ENCODE data around the gene POU5F1. TPM values are rescaled to one million over a fixed set of nuclear protein-coding genes. Genes with fewer than 3 reads are reported as not detected.
"Not testable (repeated sequence)": the region's sequence is repeated elsewhere in the genome, so short reads cannot be mapped to it uniquely, and the experiment has no call there.

The POU5F1 gene
- polyA plus RNA-seq, 1 donor (not counting 4 experiments of a cell fraction or from before 2014, with no cell fraction given): 1.6 TPM

DNA sequence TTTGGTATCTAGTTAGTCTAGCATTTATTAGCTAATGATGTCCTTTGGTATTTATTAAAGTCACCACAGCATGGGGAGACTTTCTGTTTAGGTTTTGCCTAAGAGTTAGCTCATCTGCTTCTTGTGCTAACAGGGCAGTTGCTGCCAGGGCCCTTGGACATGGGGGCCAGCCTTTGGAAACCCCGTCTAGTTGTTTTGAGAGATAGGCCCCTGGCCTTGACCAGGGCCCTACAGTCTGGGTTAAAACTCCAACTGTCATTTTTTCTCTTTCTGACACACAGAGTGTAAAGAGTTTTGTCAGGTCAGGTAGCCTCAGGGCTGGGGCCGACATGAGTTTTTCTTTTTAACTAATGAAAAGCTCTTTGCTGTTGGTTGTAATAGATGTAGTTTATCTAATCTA, 12.8 kb upstream of the POU5F1 start:
- FAIRE-seq; H3K9me1 ChIP-seq (ENCODE audit: control insufficient read depth, extremely low read depth, insufficient read depth, low read length); H3K27me3 ChIP-seq (ENCODE audit: control insufficient read depth, extremely low read depth, insufficient read depth, low read length); H3K36me3 ChIP-seq (ENCODE audit: control insufficient read depth in 2 of 2, extremely low read depth in 1 of 2, insufficient read depth in 2 of 2, low read length in 2 of 2); H3K9ac ChIP-seq (ENCODE audit: control insufficient read depth, extremely low read depth, insufficient read depth, low read length); H3K4me3 ChIP-seq (ENCODE audit: control insufficient read depth in 2 of 3, extremely low read depth in 1 of 3, insufficient read depth in 2 of 3, low read depth in 1 of 3, low read length in 3 of 3); H2AFZ ChIP-seq (ENCODE audit: control insufficient read depth, low read length); H3K79me2 ChIP-seq (ENCODE audit: control insufficient read depth, insufficient read depth, low read length); DNase-seq (ENCODE audit: low read depth, low spot score); H3K4me2 ChIP-seq (ENCODE audit: control insufficient read depth, extremely low read depth, insufficient read depth, low read depth, low read length); H3K9me3 ChIP-seq (ENCODE audit: control insufficient read depth, low read depth, low read length); H3K27ac ChIP-seq (ENCODE audit: control insufficient read depth, insufficient read depth, low read length); dilution Hi-C loops (cut with MboI; ENCODE audit: extremely low pct_ligation_motif_present, low sequenced_read_pairs); H4K20me1 ChIP-seq (ENCODE audit: control insufficient read depth, extremely low read depth, insufficient read depth, low read length): not testable (repeated sequence)
- peaks cover 17% of the 10 kb centered on the region for H3K4me1 ChIP-seq (ENCODE audit: control insufficient read depth, extremely low read depth, insufficient read depth, low read length)

GRCh38 chr6:31180500-31180899, 10.0 kb upstream of the POU5F1 start:
- Histone ChIP-seq H4K20me1 (ENCODE audit: control insufficient read depth, extremely low read depth, insufficient read depth, low read length) (no peaks in the 10 kb centered on the region), H3K9me3 (ENCODE audit: control insufficient read depth, low read depth, low read length) (no peaks in the 10 kb centered on the region), H2AFZ (ENCODE audit: control insufficient read depth, low read length) (no peak overlapping the region), H3K79me2 (ENCODE audit: control insufficient read depth, insufficient read depth, low read length) (peaks cover 6% of the 10 kb centered on the region), H3K27me3 (ENCODE audit: control insufficient read depth, extremely low read depth, insufficient read depth, low read length) (no peaks in the 10 kb centered on the region), H3K36me3 (ENCODE audit: control insufficient read depth in 2 of 2, extremely low read depth in 1 of 2, insufficient read depth in 2 of 2, low read length in 2 of 2) (no peaks in the 10 kb centered on the region), H3K4me3 (ENCODE audit: control insufficient read depth in 2 of 3, extremely low read depth in 1 of 3, insufficient read depth in 2 of 3, low read depth in 1 of 3, low read length in 3 of 3) (no peak overlapping the region), H3K4me2 (ENCODE audit: control insufficient read depth, extremely low read depth, insufficient read depth, low read depth, low read length) (no peak overlapping the region), H3K9ac (ENCODE audit: control insufficient read depth, extremely low read depth, insufficient read depth, low read length) (no peak overlapping the region), H3K9me1 (ENCODE audit: control insufficient read depth, extremely low read depth, insufficient read depth, low read length) (no peaks in the 10 kb centered on the region), H3K4me1 (ENCODE audit: control insufficient read depth, extremely low read depth, insufficient read depth, low read length) (peaks cover 17% of the 10 kb centered on the region), H3K27ac (ENCODE audit: control insufficient read depth, insufficient read depth, low read length) (no peak overlapping the region)
- dilution Hi-C loops (cut with MboI; ENCODE audit: extremely low pct_ligation_motif_present, low sequenced_read_pairs): no loop called here
- TF ChIP-seq EZH2 (IDR thresholded peaks at IDR 0.05; ENCODE audit: low read length): no peak
- TF ChIP-seq CTCF (optimal IDR thresholded peaks at IDR 0.05 in 1 of 3, IDR thresholded peaks at IDR 0.05 in 1 of 3, conservative IDR thresholded peaks at IDR 0.05 in 1 of 3; ENCODE audit: extremely low read depth in 1 of 3, insufficient read depth in 2 of 3, low read length in 3 of 3): no peak
- FAIRE-seq (no peak), DNase-seq (ENCODE audit: low read depth, low spot score) (no peak)

GRCh38 chr6:31179896-31180295, 9.4 kb upstream of the POU5F1 start:
- dilution Hi-C loops (cut with MboI; ENCODE audit: extremely low pct_ligation_motif_present, low sequenced_read_pairs): no loop called here
- FAIRE-seq: no peak
- TF ChIP-seq CTCF (optimal IDR thresholded peaks at IDR 0.05 in 1 of 3, IDR thresholded peaks at IDR 0.05 in 1 of 3, conservative IDR thresholded peaks at IDR 0.05 in 1 of 3; ENCODE audit: extremely low read depth in 1 of 3, insufficient read depth in 2 of 3, low read length in 3 of 3): no peak
- no peak for TF ChIP-seq EZH2 (IDR thresholded peaks at IDR 0.05; ENCODE audit: low read length)
- Histone ChIP-seq H3K9me1 (ENCODE audit: control insufficient read depth, extremely low read depth, insufficient read depth, low read length) (no peaks in the 10 kb centered on the region), H3K4me3 (ENCODE audit: control insufficient read depth in 2 of 3, extremely low read depth in 1 of 3, insufficient read depth in 2 of 3, low read depth in 1 of 3, low read length in 3 of 3) (no peak overlapping the region), H3K4me1 (ENCODE audit: control insufficient read depth, extremely low read depth, insufficient read depth, low read length) (peaks cover 17% of the 10 kb centered on the region), H3K9ac (ENCODE audit: control insufficient read depth, extremely low read depth, insufficient read depth, low read length) (no peak overlapping the region), H3K9me3 (ENCODE audit: control insufficient read depth, low read depth, low read length) (no peaks in the 10 kb centered on the region), H3K4me2 (ENCODE audit: control insufficient read depth, extremely low read depth, insufficient read depth, low read depth, low read length) (no peak overlapping the region), H3K27me3 (ENCODE audit: control insufficient read depth, extremely low read depth, insufficient read depth, low read length) (no peaks in the 10 kb centered on the region), H3K79me2 (ENCODE audit: control insufficient read depth, insufficient read depth, low read length) (peaks cover 6% of the 10 kb centered on the region), H3K27ac (ENCODE audit: control insufficient read depth, insufficient read depth, low read length) (no peak overlapping the region), H3K36me3 (ENCODE audit: control insufficient read depth in 2 of 2, extremely low read depth in 1 of 2, insufficient read depth in 2 of 2, low read length in 2 of 2) (no peaks in the 10 kb centered on the region), H2AFZ (ENCODE audit: control insufficient read depth, low read length) (no peak overlapping the region), H4K20me1 (ENCODE audit: control insufficient read depth, extremely low read depth, insufficient read depth, low read length) (no peaks in the 10 kb centered on the region)
- no peak for DNase-seq (ENCODE audit: low read depth, low spot score)
